ENCODE results near the gene SLC4A9. TPM values are rescaled to one million over a fixed set of nuclear protein-coding genes. Genes with fewer than 3 reads are reported as not detected.
"Not testable (repeated sequence)": the region's sequence is repeated elsewhere in the genome, so short reads cannot be mapped to it uniquely, and the experiment has no call there.

The SLC4A9 gene
- total RNA-seq, 1 experiment from 2014 or later, result not detected

DNA sequence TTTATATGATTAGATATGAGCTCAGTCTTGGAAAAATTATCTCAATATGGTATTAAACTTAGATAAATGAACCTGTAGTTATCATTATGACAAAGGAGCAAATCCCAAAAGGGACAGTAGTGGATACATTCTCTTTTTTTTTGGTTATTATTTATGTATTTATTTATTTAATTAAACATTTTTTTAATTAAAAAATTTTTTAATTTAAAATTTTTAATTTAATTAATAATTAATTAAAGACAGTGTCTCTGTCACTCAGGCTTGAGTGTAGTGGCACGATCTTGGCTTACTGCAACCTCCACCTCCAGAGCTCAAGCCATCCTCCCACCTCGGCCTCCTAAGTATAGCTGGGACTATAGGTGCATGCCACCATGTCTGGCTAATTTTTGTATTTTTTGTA, 57.2 kb downstream of the SLC4A9 start:
- no peaks in the 10 kb centered on the region for H3K9me3 ChIP-seq (replicated peaks)
- H3K27ac ChIP-seq, result no peak overlapping the region
- no peaks in the 10 kb centered on the region for H3K27me3 ChIP-seq
- no peak for DNase-seq
- H3K4me3 ChIP-seq, result no peak overlapping the region
- H3K4me1 ChIP-seq, result no peaks in the 10 kb centered on the region
- H3K36me3 ChIP-seq, result peaks cover 13% of the 10 kb centered on the region

GRCh38 chr5:140418862-140419520, 59.0 kb downstream of the SLC4A9 start:
- H3K4me1 ChIP-seq, result no peaks in the 10 kb centered on the region
- peaks cover 6% of the 10 kb centered on the region for H3K36me3 ChIP-seq
- H3K4me3 ChIP-seq, result no peak overlapping the region
- H3K27ac ChIP-seq, result no peak overlapping the region
- DNase-seq, result no peak
- no peaks in the 10 kb centered on the region for H3K9me3 ChIP-seq (replicated peaks)
- H3K27me3 ChIP-seq, result no peaks in the 10 kb centered on the region

DNA sequence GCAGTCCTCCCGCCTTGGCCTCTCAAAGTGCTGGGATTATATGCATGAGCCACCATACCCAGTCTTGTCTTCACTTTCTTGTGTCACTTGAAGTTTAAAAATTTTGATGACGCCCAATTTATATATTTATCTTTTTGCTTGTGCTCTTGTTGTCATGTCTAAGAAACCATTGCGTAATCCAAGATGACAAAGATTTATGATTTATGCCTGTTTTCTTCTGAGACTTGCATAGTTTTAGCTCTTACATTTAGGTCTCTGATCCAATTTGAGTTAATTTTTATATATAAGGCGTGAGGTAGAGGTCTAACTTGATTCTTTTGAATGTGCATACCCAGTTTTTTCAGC, 60.2 kb downstream of the SLC4A9 start:
- DNase-seq, result no peak
- Histone ChIP-seq H3K36me3 (peaks cover 6% of the 10 kb centered on the region), H3K4me3 (no peak overlapping the region), H3K9me3 (replicated peaks) (no peaks in the 10 kb centered on the region), H3K4me1 (no peaks in the 10 kb centered on the region), H3K27ac (no peak overlapping the region), H3K27me3 (no peaks in the 10 kb centered on the region)

DNA sequence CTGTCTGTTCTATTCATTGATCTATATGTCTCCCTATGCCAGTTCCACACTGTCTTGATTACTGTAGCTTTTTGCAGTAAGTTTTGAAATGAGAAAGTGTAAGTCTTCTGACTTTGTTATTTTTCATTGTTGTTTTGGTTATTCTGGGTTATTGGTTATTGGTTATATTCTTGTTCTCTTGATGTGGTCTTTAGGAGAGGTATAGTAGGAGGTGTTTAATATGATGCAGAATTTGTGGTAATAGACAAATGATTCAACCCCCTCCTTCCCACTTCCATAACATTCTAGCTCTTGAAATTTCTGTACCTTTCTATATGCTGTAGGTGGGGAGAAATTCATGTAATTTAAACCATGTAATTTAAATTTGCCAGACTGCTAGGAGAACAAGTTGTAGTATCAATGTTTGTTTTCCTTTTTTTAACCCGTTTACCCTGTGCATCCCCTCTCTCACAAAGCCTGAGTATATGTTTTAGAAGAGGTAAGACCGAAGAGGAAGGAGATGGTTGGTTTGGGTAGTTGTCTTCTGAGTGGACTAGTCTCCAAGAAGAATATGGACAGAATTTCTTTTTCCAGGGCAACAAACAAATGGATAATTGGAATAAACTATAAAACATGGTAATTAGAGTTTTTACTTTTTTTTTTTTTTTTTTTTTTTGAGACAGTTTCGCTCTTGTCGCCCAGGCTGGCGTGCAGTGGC, 60.8 kb downstream of the SLC4A9 start:
- DNase-seq, result no peak
- Histone ChIP-seq H3K4me3 (no peak overlapping the region), H3K9me3 (replicated peaks) (no peaks in the 10 kb centered on the region), H3K4me1 (no peaks in the 10 kb centered on the region), H3K36me3 (peaks cover 10% of the 10 kb centered on the region), H3K27me3 (no peaks in the 10 kb centered on the region), H3K27ac (no peak overlapping the region)

GRCh38 chr5:140421375-140421774, 61.4 kb downstream of the SLC4A9 start:
- not testable (repeated sequence) for DNase-seq; H3K4me3 ChIP-seq; H3K9me3 ChIP-seq (replicated peaks); H3K4me1 ChIP-seq; H3K27me3 ChIP-seq; H3K27ac ChIP-seq; H3K36me3 ChIP-seq

DNA sequence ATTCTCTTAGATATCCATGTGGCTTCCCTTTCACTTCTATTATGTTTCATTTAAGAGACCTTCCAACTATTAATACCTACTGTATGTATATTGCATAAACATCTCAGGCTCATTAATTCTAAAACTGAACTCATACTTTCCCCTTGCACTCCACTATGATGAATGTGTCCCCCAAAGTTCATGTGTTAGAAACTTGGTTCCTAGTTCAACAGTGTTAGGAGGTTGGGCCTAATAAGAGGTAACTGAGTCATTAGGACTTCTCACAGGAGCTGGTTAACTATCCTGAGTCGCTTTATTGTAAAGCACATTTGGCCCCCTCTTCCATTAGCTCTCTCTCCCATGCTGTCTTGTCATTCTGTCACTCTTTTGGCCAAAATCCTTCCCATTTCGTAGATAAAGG, 63.6 kb downstream of the SLC4A9 start:
- H3K36me3 ChIP-seq, result peaks cover 5% of the 10 kb centered on the region; the same call in 1 of the 2 replicates
- H3K4me1 ChIP-seq, result no peaks in the 10 kb centered on the region
- no peak overlapping the region for H3K27ac ChIP-seq
- H3K27me3 ChIP-seq, result no peaks in the 10 kb centered on the region
- no peaks in the 10 kb centered on the region for H3K9me3 ChIP-seq (replicated peaks)
- DNase-seq, result no peak
- no peak overlapping the region for H3K4me3 ChIP-seq

GRCh38 chr5:140424135-140424534, 64.1 kb downstream of the SLC4A9 start:
- Histone ChIP-seq H3K9me3 (replicated peaks) (no peaks in the 10 kb centered on the region), H3K36me3 (peaks cover 5% of the 10 kb centered on the region; the same call in 1 of the 2 replicates), H3K27me3 (no peaks in the 10 kb centered on the region), H3K4me3 (no peak overlapping the region), H3K4me1 (no peaks in the 10 kb centered on the region), H3K27ac (no peak overlapping the region)
- DNase-seq, result no peak

Other genes starting within 250 kb of the SLC4A9 start
- 8.3 and 10.0 TPM in 2 replicates for gene PURA, start 246.1 kb upstream of the SLC4A9 start, total RNA-seq (2014; rRNA removed; shearing (Covaris generic))
- gene IGIP, start 234.3 kb upstream of the SLC4A9 start, total RNA-seq (2014; rRNA removed; shearing (Covaris generic)), result 1.5 and 1.6 TPM in 2 replicates
- gene CYSTM1, start 185.0 kb upstream of the SLC4A9 start, total RNA-seq (2014; rRNA removed; shearing (Covaris generic)), result 9.4 and 10.5 TPM in 2 replicates
- gene PFDN1, start 57.1 kb upstream of the SLC4A9 start, total RNA-seq (2014; rRNA removed; shearing (Covaris generic)), result 93.9 and 96.1 TPM in 2 replicates
- 6.5 and 7.1 TPM in 2 replicates for gene HBEGF, start 13.6 kb upstream of the SLC4A9 start, total RNA-seq (2014; rRNA removed; shearing (Covaris generic))
- gene ANKHD1, start 41.6 kb downstream of the SLC4A9 start, total RNA-seq (2014; rRNA removed; shearing (Covaris generic)), result 89.1 and 106 TPM in 2 replicates
- 0.57 and 1.3 TPM in 2 replicates for gene EIF4EBP3, start 187.5 kb downstream of the SLC4A9 start, total RNA-seq (2014; rRNA removed; shearing (Covaris generic))
- 27.5 and 36.1 TPM in 2 replicates for gene SRA1, start 197.3 kb downstream of the SLC4A9 start, total RNA-seq (2014; rRNA removed; shearing (Covaris generic))
- gene APBB3, start 204.4 kb downstream of the SLC4A9 start, total RNA-seq (2014; rRNA removed; shearing (Covaris generic)), result 10.2 and 16.9 TPM in 2 replicates
- gene SLC35A4, start 204.6 kb downstream of the SLC4A9 start, total RNA-seq (2014; rRNA removed; shearing (Covaris generic)), result 61.2 and 62.3 TPM in 2 replicates